SK-N-SH (cell line): ENCODE data around the gene ACBD7.

Source experiments
- EP300 ChIP-seq, 2 experiments: IDR thresholded peaks; 2 replicates each; pipeline versions ENCODE4 v1.4.0 to v1.6.1; 2012; ENCODE audit warnings: borderline replicate concordance in 1 of 2, low read depth in 1 of 2, low read length in 1 of 2
- GATA2 ChIP-seq: sonication (generic); formaldehyde crosslinking; IDR thresholded peaks from 2 replicates; pipeline ENCODE4 v1.5.0; 2020; ENCODE audit warnings: mild to moderate bottlenecking, missing genetic modification reagents
- NRF1 ChIP-seq: IDR thresholded peaks from 2 replicates; pipeline ENCODE4 v1.6.1; 2012; ENCODE audit warnings: low read depth, mild to moderate bottlenecking, low read length
- POLR2AphosphoS5 ChIP-seq: IDR thresholded peaks from 2 replicates; pipeline ENCODE4 v1.6.1; 2012; ENCODE audit warnings: low read depth, low read length
- RAD21 ChIP-seq: IDR thresholded peaks from 2 replicates; pipeline ENCODE4 v1.6.1; 2012; ENCODE audit warnings: mild to moderate bottlenecking, low read length
- RFX5 ChIP-seq: IDR thresholded peaks from 2 replicates; pipeline ENCODE4 v1.6.1; 2012; ENCODE audit warnings: mild to moderate bottlenecking, improper control_type of control experiment, low read length
- YY1 ChIP-seq: IDR thresholded peaks from 2 replicates; pipeline ENCODE4 v1.4.0; 2012; ENCODE audit warnings: low read depth, mild to moderate bottlenecking
- TF ChIP-seq, protein P1 (sequence below): fragments of 200-600 bp; sonication (generic); IDR thresholded peaks from 2 replicates; pipeline ENCODE4 v1.6.1; 2017; ENCODE audit warnings: antibody characterized with exemption, mild to moderate bottlenecking, moderate library complexity

DNA sequence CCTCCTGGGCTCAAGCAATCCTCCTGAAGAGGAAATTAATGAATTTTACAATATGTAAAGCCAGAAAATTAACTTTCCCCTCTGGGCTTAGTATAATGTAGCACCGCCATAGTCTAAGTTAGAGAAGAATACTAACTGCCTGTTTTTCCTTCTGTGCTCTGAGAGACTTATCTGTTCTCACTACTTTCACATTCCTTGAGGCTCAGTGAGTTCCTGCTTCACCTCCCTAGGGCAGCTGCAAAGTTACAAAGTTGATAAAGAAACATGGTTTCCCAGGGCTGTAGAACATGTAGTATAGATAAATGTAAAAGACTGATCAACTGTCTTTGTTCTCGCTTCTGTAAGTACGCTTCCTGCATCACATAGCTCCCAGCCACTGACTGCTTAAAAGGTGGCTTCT, 60.8 kb downstream of the ACBD7 start:
- no peak for TF ChIP-seq RFX5
- TF ChIP-seq YY1: no peak
- no peak for TF ChIP-seq NRF1
- TF ChIP-seq GATA2 (CRISPR knock-in tag): no peak
- TF ChIP-seq, protein P1, sequence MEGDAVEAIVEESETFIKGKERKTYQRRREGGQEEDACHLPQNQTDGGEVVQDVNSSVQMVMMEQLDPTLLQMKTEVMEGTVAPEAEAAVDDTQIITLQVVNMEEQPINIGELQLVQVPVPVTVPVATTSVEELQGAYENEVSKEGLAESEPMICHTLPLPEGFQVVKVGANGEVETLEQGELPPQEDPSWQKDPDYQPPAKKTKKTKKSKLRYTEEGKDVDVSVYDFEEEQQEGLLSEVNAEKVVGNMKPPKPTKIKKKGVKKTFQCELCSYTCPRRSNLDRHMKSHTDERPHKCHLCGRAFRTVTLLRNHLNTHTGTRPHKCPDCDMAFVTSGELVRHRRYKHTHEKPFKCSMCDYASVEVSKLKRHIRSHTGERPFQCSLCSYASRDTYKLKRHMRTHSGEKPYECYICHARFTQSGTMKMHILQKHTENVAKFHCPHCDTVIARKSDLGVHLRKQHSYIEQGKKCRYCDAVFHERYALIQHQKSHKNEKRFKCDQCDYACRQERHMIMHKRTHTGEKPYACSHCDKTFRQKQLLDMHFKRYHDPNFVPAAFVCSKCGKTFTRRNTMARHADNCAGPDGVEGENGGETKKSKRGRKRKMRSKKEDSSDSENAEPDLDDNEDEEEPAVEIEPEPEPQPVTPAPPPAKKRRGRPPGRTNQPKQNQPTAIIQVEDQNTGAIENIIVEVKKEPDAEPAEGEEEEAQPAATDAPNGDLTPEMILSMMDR: no peak
- TF ChIP-seq RAD21: no peak
- no peak for TF ChIP-seq POLR2AphosphoS5
- TF ChIP-seq EP300 (IDR thresholded peaks at IDR 0.05; ENCODE audit: borderline replicate concordance in 1 of 2, low read depth in 1 of 2, low read length in 1 of 2): no peak
